Measurements from ENCODE around the gene NFXL1.

- TF ChIP-seq CTCF (IDR thresholded peaks at IDR 0.05) (peak in 2 of 7 experiments; percentile 14 to 22), POLR2A (IDR thresholded peaks at IDR 0.05) (no peak)
Measured at GRCh38 chr4:47839259-47839658, 75.1 kb downstream of the NFXL1 start.

Measured in body of pancreas (tissue), 4 donors.